ENCODE results near the gene MEI1. TPM values are rescaled to one million over a fixed set of nuclear protein-coding genes. Genes with fewer than 3 reads are reported as not detected.

Gene MEI1
- total RNA-seq, 1 experiment from 2014 or later: 0.20 TPM

- H3K4ac ChIP-seq (ENCODE audit: low read depth, low read length): no peak overlapping the region
These were observed 119.3 kb downstream of the MEI1 start for GRCh38 chr22:41818596-41818995.

More at GRCh38 chr22:41818596-41818995, 119.3 kb downstream of the MEI1 start:
- Histone ChIP-seq H2AFZ (ENCODE audit: low read length) (no peak overlapping the region), H3K79me1 (ENCODE audit: insufficient read depth, low read depth, low read length, poor library complexity, severe bottlenecking) (no peaks in the 10 kb centered on the region), H3K23ac (ENCODE audit: insufficient read length, low read depth, low read length) (no peak overlapping the region), H3K9me3 (ENCODE audit: control insufficient read depth, low read depth, low read length) (no peaks in the 10 kb centered on the region), H3K9ac (ENCODE audit: extremely low read depth, insufficient read length, low read length) (no peak overlapping the region), H3K23me2 (ENCODE audit: insufficient read length, low read depth, low read length, poor library complexity, severe bottlenecking) (no peaks in the 10 kb centered on the region), H2AK5ac (ENCODE audit: insufficient read length, low read length) (no peak overlapping the region), H2BK15ac (ENCODE audit: low read depth, low read length) (no peak overlapping the region), H3K4me2 (ENCODE audit: insufficient read depth, insufficient read length, low read length) (no peak overlapping the region), H4K91ac (ENCODE audit: insufficient read length, low read depth, low read length) (no peak overlapping the region), H2BK120ac (ENCODE audit: low read depth, low read length, poor library complexity, severe bottlenecking) (no peak overlapping the region), H3K14ac (ENCODE audit: insufficient read depth, low read length) (no peak overlapping the region), H2BK20ac (ENCODE audit: low read depth, low read length, poor library complexity, severe bottlenecking) (no peak overlapping the region), H3K18ac (ENCODE audit: insufficient read length, low read depth, low read length) (no peak overlapping the region), H3T11ph (ENCODE audit: low read length) (no peak overlapping the region), H3K56ac (ENCODE audit: insufficient read length, low read depth, low read length) (no peak overlapping the region), H2BK5ac (ENCODE audit: insufficient read length, low read length) (no peak overlapping the region), H3K27me3 (ENCODE audit: insufficient read depth, low read length) (no peaks in the 10 kb centered on the region), H3K79me2 (ENCODE audit: insufficient read depth, low read length) (no peaks in the 10 kb centered on the region), H4K8ac (replicated peaks; ENCODE audit: insufficient read length, low read depth, low read length) (no peak overlapping the region), H2BK12ac (ENCODE audit: insufficient read length, low read depth, low read length) (no peak overlapping the region), H3K27ac (ENCODE audit: insufficient read length, low read depth, low read length) (no peak overlapping the region), H4K5ac (ENCODE audit: insufficient read length, low read depth, low read length) (no peak overlapping the region), H4K20me1 (ENCODE audit: control insufficient read depth, insufficient read depth, insufficient read length) (no peaks in the 10 kb centered on the region), H3K4me1 (ENCODE audit: insufficient read depth, low read length) (peaks cover 2% of the 10 kb centered on the region; the same call in 1 of the 2 replicates)
- Mint-ChIP-seq H3K27ac (no peak overlapping the region; a peak in 1 of 7 replicates), H3K27me3 (ENCODE audit: low read depth) (no peaks in the 10 kb centered on the region; the same call in 1 of the 2 replicates), H3K36me3 (ENCODE audit: insufficient read depth in 1 of 3, low read depth in 3 of 3) (peaks cover 9 to 52% (median 30%) of the 10 kb centered on the region in 3 experiments), H3K4me3 (no peak overlapping the region), H3K9me3 (no peaks in the 10 kb centered on the region), H3K4me1 (peaks cover 4 to 11% of the 10 kb centered on the region in 2 experiments)
- no peak for TF ChIP-seq CTCF (conservative IDR thresholded peaks at IDR 0.05)
- no CpG with 5 or more reads among the region's 6 CpGs for WGBS (ENCODE audit: extremely low coverage, insufficient read length, low lambda C conversion rate)
- DNase-seq: no peak

Data from H9 (cell line).